Inflammatory macrophage treated with lipopolysaccharide for 4 hours (primary cell): ENCODE data around the gene KERA.

ENCODE experiments used
- DNase-seq: peaks from one replicate; pipeline ENCODE4 v3.0.0-alpha.2; 2020

Gene KERA

DNA sequence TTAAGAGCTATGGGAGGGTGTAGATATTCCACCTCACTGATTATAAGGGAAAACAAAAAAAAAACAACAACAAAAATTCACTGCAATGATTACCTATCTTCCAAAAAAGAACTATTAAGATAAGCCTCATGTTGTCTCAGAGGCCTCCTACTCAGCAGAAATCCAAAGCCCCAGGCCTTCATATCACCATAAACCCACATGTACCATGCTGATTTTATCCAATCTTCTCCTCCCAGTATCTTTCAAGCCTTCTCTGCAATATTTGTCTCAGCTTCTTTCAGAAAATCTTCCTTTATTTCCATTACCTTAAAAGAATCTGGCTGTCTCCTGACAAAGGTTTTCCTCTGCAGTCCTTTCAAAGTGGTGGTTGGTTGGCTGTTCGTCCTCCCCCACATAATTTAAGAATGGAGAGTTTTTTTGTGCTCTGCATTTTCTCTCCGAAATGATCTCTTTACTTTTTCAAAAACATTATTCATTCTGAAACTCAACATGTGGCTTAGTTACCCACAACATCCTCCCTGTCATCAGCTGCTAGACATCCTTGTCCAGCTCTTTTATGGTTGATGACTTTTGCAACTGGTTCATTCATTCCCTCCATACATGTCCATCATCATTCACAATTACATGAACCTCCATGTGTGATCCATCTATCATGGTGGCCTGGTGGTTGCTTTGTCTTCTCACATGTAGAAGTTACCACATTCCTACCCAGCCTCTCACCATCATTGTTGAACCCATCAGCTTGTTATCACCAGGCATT lies 50.1 kb downstream of the KERA start:
- no peak for DNase-seq

- no peak for DNase-seq
These were observed 53.0 kb downstream of the KERA start, which contains the start of gene EPYC for GRCh38 chr12:91004872-91005271. Gene EPYC, minus strand, starts transcription at chr12:91004972. Its CDS starts 2,407 bp downstream, at chr12:91002565.

DNA sequence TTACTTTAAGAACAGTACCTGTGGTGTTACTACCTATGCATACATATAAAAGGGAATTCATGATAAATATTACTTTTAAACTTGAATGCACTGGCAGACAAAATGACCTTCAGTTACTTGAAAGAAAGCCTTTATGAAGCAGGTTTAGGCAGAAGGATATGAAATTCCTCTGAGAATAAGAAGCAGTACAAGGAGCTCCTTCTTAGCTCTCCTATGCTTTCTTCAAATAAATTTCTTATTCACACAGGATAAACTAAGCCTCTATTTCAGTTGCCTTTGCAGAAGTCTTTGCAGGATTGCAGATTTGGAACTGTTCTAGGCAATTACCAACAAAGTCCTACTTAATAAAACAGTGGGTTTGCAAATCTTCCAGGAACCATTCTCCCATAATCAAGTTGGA lies 54.1 kb downstream of the KERA start:
- DNase-seq, result no peak

- DNase-seq, result no peak
These were observed 56.5 kb downstream of the KERA start for GRCh38 chr12:91001306-91001705.
